ENCODE measurements around the gene SH2D3A. TPM values are rescaled to one million over a fixed set of nuclear protein-coding genes. Genes with fewer than 3 reads are reported as not detected.

The SH2D3A gene
- total and polyA plus RNA-seq, 2 experiments from 2014 or later, result 20.7 to 38.4 TPM

DNA sequence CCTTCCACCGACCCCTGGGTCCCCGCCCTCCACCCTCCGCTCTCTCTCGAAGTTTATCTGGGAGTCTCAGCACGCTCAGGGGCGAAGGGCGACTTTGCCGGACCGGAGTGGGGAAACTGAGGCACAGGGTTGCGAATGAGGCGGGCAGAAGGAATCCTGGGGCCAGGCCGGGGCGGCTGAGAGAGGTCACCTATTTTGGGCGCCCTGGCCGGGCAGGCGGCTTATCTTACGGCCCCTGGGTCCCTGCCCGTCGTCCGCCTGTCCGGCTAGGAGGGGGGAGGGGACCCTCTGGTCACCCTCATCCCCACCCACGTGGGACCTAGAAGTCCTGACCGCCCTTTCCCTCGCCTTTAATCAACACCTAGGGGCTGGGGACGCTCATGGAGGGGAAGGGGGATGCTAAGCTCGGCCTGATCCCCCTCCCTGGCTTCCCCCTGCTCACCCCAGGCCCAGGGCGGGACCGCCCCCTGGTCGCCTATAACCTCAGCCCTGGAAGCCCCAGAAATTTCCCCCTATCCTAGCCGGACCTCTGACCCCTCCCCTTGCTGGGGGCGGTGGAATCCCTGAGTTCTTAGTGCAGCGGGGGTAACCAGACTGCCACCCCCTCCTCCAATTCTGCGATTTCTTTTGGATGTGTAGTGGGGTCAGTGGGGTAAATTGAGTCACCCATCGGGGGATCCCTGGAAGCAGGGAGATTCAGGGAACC, 27.2 kb downstream of the SH2D3A start (continued):
- TF ChIP-seq REST (IDR thresholded peaks at IDR 0.05; ENCODE audit: unreplicated experiment) (no peak), NANOG (IDR thresholded peaks at IDR 0.05; ENCODE audit: borderline replicate concordance) (no peak)

DNA sequence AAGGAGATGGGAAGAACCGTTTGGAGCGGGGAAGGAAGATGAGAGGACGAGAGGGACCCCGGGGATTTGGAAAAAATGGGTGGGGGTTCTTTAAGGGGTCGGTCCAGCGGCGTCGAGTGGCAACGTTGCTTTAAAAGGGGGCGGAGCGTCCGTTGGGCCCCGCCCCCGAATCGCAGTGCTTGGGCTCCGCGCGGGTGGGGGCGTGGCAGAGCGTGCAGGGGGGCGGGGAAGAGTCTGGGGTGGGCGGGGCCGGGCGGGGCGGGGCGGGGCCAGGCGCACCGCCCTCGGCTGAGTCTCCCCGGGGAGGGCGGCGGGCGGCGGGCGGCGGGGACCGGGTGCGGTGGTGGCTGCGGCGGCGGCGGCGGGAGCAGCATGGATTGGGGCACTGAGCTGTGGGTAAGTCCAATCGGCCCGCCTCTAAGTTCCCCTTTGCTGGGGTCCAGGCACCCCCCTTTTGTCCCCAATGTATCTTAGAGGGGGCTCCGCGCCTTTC, 27.8 kb downstream of the SH2D3A start, which contains the start of gene TRIP10:
Gene TRIP10 (plus strand): TSS at position 291 of the 493 bp plus-strand sequence. CDS start 82 bp downstream, at position 373.
- peak; percentile 0; the same call in 1 of the 3 replicates for ATAC-seq
- H3F3A ChIP-seq (replicated peaks; ENCODE audit: low read depth), result 0 out of 2 replicates have a peak, but pooled peaks cover 11% of the 10 kb centered on the region
- peak within 1 kb of the TSS; percentile 95 for H3K27ac Mint-ChIP-seq
- peaks cover 36% of the 10 kb centered on the region for H3K4me1 ChIP-seq (ENCODE audit: insufficient read depth)
- H3K9me2 ChIP-seq (ENCODE audit: insufficient read depth), result no peaks in the 10 kb centered on the region
- peak; percentile 84 for DNase-seq (ENCODE audit: low spot score)
- peaks cover 53% of the 10 kb centered on the region for H3K4me1 Mint-ChIP-seq
- H3K36me3 Mint-ChIP-seq (ENCODE audit: low read depth), result peaks cover 23% of the 10 kb centered on the region
- 0 out of 2 replicates have a peak, but pooled peaks have one; percentile 10 for TF ChIP-seq CREB1 (CRISPR knock-in tag; IDR thresholded peaks at IDR 0.05; ENCODE audit: low read depth)
- no peak for TF ChIP-seq EZH2 (IDR thresholded peaks at IDR 0.05; ENCODE audit: low read depth, unreplicated experiment)
- H3K27me3 Mint-ChIP-seq (ENCODE audit: insufficient read depth, low read depth, poor library complexity), result peaks cover 20% of the 10 kb centered on the region
- no peaks in the 10 kb centered on the region for H3K9me3 Mint-ChIP-seq
- peak within 1 kb of the TSS; percentile 89 for H2AFZ ChIP-seq
- H3K79me2 ChIP-seq (replicated peaks; ENCODE audit: insufficient read depth), result peaks cover 34% of the 10 kb centered on the region
- H3K4me2 ChIP-seq, result peak within 1 kb of the TSS; percentile 96
- peak within 1 kb of the TSS; percentile 95 for H3K4me3 Mint-ChIP-seq
- H3K27ac ChIP-seq (ENCODE audit: low read depth), result peak within 1 kb of the TSS; percentile 95
- peak within 1 kb of the TSS; percentile 94 for H3K4me3 ChIP-seq
- peaks cover 15% of the 10 kb centered on the region; the same call in 1 of the 2 replicates for H4K20me1 ChIP-seq (replicated peaks; ENCODE audit: insufficient read depth)
- H3K36me3 ChIP-seq (ENCODE audit: insufficient read depth), result peaks cover 18% of the 10 kb centered on the region; the same call in 1 of the 2 replicates
- H3K27me3 ChIP-seq (ENCODE audit: insufficient read depth), result no peaks in the 10 kb centered on the region

GRCh38 chr19:6738787-6739389, 28.3 kb downstream of the SH2D3A start:
- Histone ChIP-seq H3F3A (replicated peaks; ENCODE audit: low read depth) (0 out of 2 replicates have a peak, but pooled peaks cover 11% of the 10 kb centered on the region), H3K4me2 (peak overlapping the region; percentile 95), H3K36me3 (ENCODE audit: insufficient read depth) (0 out of 2 replicates have a peak, but pooled peaks cover 12% of the 10 kb centered on the region), H3K9me2 (ENCODE audit: insufficient read depth) (no peaks in the 10 kb centered on the region), H3K4me1 (ENCODE audit: insufficient read depth) (peaks cover 36% of the 10 kb centered on the region), H3K27ac (ENCODE audit: low read depth) (peak overlapping the region; percentile 95), H4K20me1 (replicated peaks; ENCODE audit: insufficient read depth) (peaks cover 15% of the 10 kb centered on the region; the same call in 1 of the 2 replicates), H3K4me3 (peak overlapping the region; percentile 58), H2AFZ (peak overlapping the region; percentile 89), H3K27me3 (ENCODE audit: insufficient read depth) (no peaks in the 10 kb centered on the region), H3K79me2 (replicated peaks; ENCODE audit: insufficient read depth) (peaks cover 34% of the 10 kb centered on the region)
- Mint-ChIP-seq H3K36me3 (ENCODE audit: low read depth) (peaks cover 19% of the 10 kb centered on the region), H3K4me1 (peaks cover 51% of the 10 kb centered on the region), H3K27ac (peak overlapping the region; percentile 95), H3K9me3 (no peaks in the 10 kb centered on the region), H3K27me3 (ENCODE audit: insufficient read depth, low read depth, poor library complexity) (peaks cover 20% of the 10 kb centered on the region), H3K4me3 (peak overlapping the region; percentile 95)
- ATAC-seq (no peak), DNase-seq (ENCODE audit: low spot score) (peak; percentile 67)
- TF ChIP-seq JUNB (IDR thresholded peaks at IDR 0.05; ENCODE audit: unreplicated experiment), result no peak
- TF ChIP-seq ZNF462 (CRISPR knock-in tag; IDR thresholded peaks at IDR 0.05), result no peak
- TF ChIP-seq NANOG (IDR thresholded peaks at IDR 0.05; ENCODE audit: borderline replicate concordance), result no peak
- TF ChIP-seq POLR2AphosphoS5 (IDR thresholded peaks at IDR 0.05; ENCODE audit: low read depth), result no peak

All from GM23338 (cell line).